ENCODE results near the gene CBLN4. TPM values are rescaled to one million over a fixed set of nuclear protein-coding genes. Genes with fewer than 3 reads are reported as not detected.

Gene CBLN4
- total RNA-seq, 1 experiment from 2014 or later, result not detected

GRCh38 chr20:55977690-55978459, 27.4 kb downstream of the CBLN4 start (continued):
- TF ChIP-seq SMAD4 (CRISPR knock-in tag; IDR thresholded peaks at IDR 0.05) (no peak), ZNF232 (CRISPR knock-in tag; IDR thresholded peaks at IDR 0.05) (no peak), CBFB (CRISPR knock-in tag; IDR thresholded peaks at IDR 0.05; ENCODE audit: low read depth) (no peak), IRF2 (CRISPR knock-in tag; IDR thresholded peaks at IDR 0.05; ENCODE audit: borderline replicate concordance, low read depth) (no peak), ZNF671 (CRISPR knock-in tag; IDR thresholded peaks at IDR 0.05) (no peak), E2F1 (CRISPR knock-in tag; IDR thresholded peaks at IDR 0.05) (no peak)
- TF ChIP-seq, protein P1, sequence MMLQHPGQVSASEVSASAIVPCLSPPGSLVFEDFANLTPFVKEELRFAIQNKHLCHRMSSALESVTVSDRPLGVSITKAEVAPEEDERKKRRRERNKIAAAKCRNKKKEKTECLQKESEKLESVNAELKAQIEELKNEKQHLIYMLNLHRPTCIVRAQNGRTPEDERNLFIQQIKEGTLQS (CRISPR knock-in tag; conservative IDR thresholded peaks at IDR 0.05), result no peak

GRCh38 chr20:55974491-55975202, 30.7 kb downstream of the CBLN4 start:
- ChIA-PET POLR2A (no interaction called here), CTCF (no interaction called here)
- Mint-ChIP-seq H3K4me3 (no peak overlapping the region), H3K27ac (no peak overlapping the region), H3K9me3 (peaks cover 86% of the 10 kb centered on the region), H3K4me1 (no peaks in the 10 kb centered on the region), H3K36me3 (peaks cover 79% of the 10 kb centered on the region), H3K27me3 (ENCODE audit: low read depth) (peaks cover 11% of the 10 kb centered on the region)
- no peak for ATAC-seq
- TF ChIP-seq ZNF671 (CRISPR knock-in tag; IDR thresholded peaks at IDR 0.05) (no peak), GABPB1 (CRISPR knock-in tag; IDR thresholded peaks at IDR 0.05) (no peak), NR3C1 (CRISPR knock-in tag; conservative IDR thresholded peaks at IDR 0.05; ENCODE audit: low read depth) (no peak)
- no peak for DNase-seq (ENCODE audit: low spot score)

DNA sequence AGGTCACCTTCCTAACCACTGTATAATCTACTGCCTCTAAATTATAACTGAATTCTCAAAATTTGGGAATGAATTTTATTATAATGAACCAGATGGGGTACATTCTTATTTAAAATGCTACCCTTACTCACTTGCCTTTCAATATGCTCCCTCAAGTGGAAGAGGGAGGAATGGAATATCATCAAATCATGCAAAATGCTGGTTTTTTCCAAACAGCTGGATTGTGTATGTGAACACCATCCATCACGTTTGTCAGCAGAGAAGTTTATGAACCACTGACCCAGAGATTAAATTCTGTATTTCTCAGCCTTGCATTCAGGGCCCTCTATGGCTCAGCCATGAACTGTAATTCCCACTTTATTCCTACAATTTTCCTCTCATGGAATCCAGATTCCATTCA, 40.5 kb downstream of the CBLN4 start:
- no peaks in the 10 kb centered on the region for H3K4me1 Mint-ChIP-seq
- peaks cover 77% of the 10 kb centered on the region for H3K9me3 Mint-ChIP-seq
- H3K36me3 Mint-ChIP-seq, result peaks cover 73% of the 10 kb centered on the region
- ChIA-PET POLR2A (no interaction called here), CTCF (no interaction called here)
- ATAC-seq (no peak), DNase-seq (ENCODE audit: low spot score) (no peak)
- H3K4me3 Mint-ChIP-seq, result no peak overlapping the region
- no peak overlapping the region for H3K27ac Mint-ChIP-seq
- H3K27me3 Mint-ChIP-seq (ENCODE audit: low read depth), result peaks cover 12% of the 10 kb centered on the region
- TF ChIP-seq, protein P2, sequence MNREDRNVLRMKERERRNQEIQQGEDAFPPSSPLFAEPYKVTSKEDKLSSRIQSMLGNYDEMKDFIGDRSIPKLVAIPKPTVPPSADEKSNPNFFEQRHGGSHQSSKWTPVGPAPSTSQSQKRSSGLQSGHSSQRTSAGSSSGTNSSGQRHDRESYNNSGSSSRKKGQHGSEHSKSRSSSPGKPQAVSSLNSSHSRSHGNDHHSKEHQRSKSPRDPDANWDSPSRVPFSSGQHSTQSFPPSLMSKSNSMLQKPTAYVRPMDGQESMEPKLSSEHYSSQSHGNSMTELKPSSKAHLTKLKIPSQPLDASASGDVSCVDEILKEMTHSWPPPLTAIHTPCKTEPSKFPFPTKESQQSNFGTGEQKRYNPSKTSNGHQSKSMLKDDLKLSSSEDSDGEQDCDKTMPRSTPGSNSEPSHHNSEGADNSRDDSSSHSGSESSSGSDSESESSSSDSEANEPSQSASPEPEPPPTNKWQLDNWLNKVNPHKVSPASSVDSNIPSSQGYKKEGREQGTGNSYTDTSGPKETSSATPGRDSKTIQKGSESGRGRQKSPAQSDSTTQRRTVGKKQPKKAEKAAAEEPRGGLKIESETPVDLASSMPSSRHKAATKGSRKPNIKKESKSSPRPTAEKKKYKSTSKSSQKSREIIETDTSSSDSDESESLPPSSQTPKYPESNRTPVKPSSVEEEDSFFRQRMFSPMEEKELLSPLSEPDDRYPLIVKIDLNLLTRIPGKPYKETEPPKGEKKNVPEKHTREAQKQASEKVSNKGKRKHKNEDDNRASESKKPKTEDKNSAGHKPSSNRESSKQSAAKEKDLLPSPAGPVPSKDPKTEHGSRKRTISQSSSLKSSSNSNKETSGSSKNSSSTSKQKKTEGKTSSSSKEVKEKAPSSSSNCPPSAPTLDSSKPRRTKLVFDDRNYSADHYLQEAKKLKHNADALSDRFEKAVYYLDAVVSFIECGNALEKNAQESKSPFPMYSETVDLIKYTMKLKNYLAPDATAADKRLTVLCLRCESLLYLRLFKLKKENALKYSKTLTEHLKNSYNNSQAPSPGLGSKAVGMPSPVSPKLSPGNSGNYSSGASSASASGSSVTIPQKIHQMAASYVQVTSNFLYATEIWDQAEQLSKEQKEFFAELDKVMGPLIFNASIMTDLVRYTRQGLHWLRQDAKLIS (CRISPR knock-in tag; IDR thresholded peaks at IDR 0.05; ENCODE audit: borderline replicate concordance), result no peak
- TF ChIP-seq, protein P3, sequence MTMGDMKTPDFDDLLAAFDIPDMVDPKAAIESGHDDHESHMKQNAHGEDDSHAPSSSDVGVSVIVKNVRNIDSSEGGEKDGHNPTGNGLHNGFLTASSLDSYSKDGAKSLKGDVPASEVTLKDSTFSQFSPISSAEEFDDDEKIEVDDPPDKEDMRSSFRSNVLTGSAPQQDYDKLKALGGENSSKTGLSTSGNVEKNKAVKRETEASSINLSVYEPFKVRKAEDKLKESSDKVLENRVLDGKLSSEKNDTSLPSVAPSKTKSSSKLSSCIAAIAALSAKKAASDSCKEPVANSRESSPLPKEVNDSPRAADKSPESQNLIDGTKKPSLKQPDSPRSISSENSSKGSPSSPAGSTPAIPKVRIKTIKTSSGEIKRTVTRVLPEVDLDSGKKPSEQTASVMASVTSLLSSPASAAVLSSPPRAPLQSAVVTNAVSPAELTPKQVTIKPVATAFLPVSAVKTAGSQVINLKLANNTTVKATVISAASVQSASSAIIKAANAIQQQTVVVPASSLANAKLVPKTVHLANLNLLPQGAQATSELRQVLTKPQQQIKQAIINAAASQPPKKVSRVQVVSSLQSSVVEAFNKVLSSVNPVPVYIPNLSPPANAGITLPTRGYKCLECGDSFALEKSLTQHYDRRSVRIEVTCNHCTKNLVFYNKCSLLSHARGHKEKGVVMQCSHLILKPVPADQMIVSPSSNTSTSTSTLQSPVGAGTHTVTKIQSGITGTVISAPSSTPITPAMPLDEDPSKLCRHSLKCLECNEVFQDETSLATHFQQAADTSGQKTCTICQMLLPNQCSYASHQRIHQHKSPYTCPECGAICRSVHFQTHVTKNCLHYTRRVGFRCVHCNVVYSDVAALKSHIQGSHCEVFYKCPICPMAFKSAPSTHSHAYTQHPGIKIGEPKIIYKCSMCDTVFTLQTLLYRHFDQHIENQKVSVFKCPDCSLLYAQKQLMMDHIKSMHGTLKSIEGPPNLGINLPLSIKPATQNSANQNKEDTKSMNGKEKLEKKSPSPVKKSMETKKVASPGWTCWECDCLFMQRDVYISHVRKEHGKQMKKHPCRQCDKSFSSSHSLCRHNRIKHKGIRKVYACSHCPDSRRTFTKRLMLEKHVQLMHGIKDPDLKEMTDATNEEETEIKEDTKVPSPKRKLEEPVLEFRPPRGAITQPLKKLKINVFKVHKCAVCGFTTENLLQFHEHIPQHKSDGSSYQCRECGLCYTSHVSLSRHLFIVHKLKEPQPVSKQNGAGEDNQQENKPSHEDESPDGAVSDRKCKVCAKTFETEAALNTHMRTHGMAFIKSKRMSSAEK (CRISPR knock-in tag; IDR thresholded peaks at IDR 0.05; ENCODE audit: borderline replicate concordance), result no peak
- no peak for TF ChIP-seq ZNF121 (CRISPR knock-in tag; IDR thresholded peaks at IDR 0.05)
- no peak for TF ChIP-seq PRRX2 (CRISPR knock-in tag; IDR thresholded peaks at IDR 0.05)
- no peak for TF ChIP-seq ATF2 (CRISPR knock-in tag; IDR thresholded peaks at IDR 0.05; ENCODE audit: borderline replicate concordance, low read depth)
- no peak for TF ChIP-seq TEAD4 (CRISPR knock-in tag; IDR thresholded peaks at IDR 0.05)
- no peak for TF ChIP-seq CREB1 (CRISPR knock-in tag; IDR thresholded peaks at IDR 0.05)
- TF ChIP-seq, protein P4, sequence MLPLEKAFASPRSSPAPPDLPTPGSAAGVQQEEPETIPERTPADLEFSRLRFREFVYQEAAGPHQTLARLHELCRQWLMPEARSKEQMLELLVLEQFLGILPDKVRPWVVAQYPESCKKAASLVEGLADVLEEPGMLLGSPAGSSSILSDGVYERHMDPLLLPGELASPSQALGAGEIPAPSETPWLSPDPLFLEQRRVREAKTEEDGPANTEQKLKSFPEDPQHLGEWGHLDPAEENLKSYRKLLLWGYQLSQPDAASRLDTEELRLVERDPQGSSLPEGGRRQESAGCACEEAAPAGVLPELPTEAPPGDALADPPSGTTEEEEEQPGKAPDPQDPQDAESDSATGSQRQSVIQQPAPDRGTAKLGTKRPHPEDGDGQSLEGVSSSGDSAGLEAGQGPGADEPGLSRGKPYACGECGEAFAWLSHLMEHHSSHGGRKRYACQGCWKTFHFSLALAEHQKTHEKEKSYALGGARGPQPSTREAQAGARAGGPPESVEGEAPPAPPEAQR (CRISPR knock-in tag; IDR thresholded peaks at IDR 0.05), result no peak

All from WTC11 (cell line).